HepG2 (cell line): Measurements from ENCODE around the gene SSU72. TPM values are rescaled to one million over a fixed set of nuclear protein-coding genes. Genes with fewer than 3 reads are reported as not detected.

Source experiments
- BRD4 ChIP-seq: sonication (generic); formaldehyde crosslinking; IDR thresholded peaks from 2 replicates; pipeline ENCODE4 v1.4.0; 2020; ENCODE audit warnings: missing genetic modification reagents
- GATAD1 ChIP-seq: IDR thresholded peaks from 2 replicates; pipeline ENCODE4 v1.6.1; 2016; ENCODE audit warnings: missing genetic modification reagents, missing compliant biosample characterization
- HMGA1 ChIP-seq: sonication (generic); formaldehyde crosslinking; conservative IDR thresholded peaks from 2 replicates; pipeline ENCODE4 v1.4.0; 2020; ENCODE audit warnings: missing genetic modification reagents
- MXD4 ChIP-seq: IDR thresholded peaks from 2 replicates; pipeline ENCODE4 v1.6.1; 2016; ENCODE audit warnings: mild to moderate bottlenecking, missing biosample characterization, missing genetic modification reagents
- REXO4 ChIP-seq: sonication (generic); formaldehyde crosslinking; IDR thresholded peaks from 2 replicates; pipeline ENCODE4 v1.8.0; 2022; ENCODE audit warnings: missing genetic modification reagents, mild to moderate bottlenecking, borderline replicate concordance
- SMAD3 ChIP-seq: sonication (generic); formaldehyde crosslinking; IDR thresholded peaks from 2 replicates; pipeline ENCODE4 v1.4.0; 2020; ENCODE audit warnings: missing genetic modification reagents
- SYNCRIP ChIP-seq: fragments of 200-400 bp; formaldehyde crosslinking; IDR thresholded peaks from 2 replicates; pipeline ENCODE4 v1.6.1; 2018; ENCODE audit warnings: mild to moderate bottlenecking, low read depth, low read length; ENCODE audit not compliant: insufficient read depth
- ZBTB3 ChIP-seq: sonication (generic); formaldehyde crosslinking; IDR thresholded peaks from 2 replicates; pipeline ENCODE4 v1.4.0; 2020; ENCODE audit warnings: low read depth, mild to moderate bottlenecking, moderate library complexity, missing genetic modification reagents, borderline replicate concordance
- ZBTB42 ChIP-seq: sonication (generic); formaldehyde crosslinking; IDR thresholded peaks from 2 replicates; pipeline ENCODE4 v1.5.0; 2020; ENCODE audit warnings: mild to moderate bottlenecking, missing genetic modification reagents
- ZFP41 ChIP-seq: sonication (generic); formaldehyde crosslinking; IDR thresholded peaks from 2 replicates; pipeline ENCODE4 v1.4.0; 2020; ENCODE audit warnings: mild to moderate bottlenecking, missing genetic modification reagents, borderline replicate concordance
- ZNF260 ChIP-seq: sonication (generic); formaldehyde crosslinking; IDR thresholded peaks from 2 replicates; pipeline ENCODE4 v1.4.0; 2020; ENCODE audit warnings: missing genetic modification reagents, low read depth, mild to moderate bottlenecking, borderline replicate concordance
- ZNF367 ChIP-seq: sonication (generic); formaldehyde crosslinking; IDR thresholded peaks from 2 replicates; pipeline ENCODE4 v1.4.0; 2020; ENCODE audit warnings: missing genetic modification reagents, borderline replicate concordance
- ZNF678 ChIP-seq: sonication (generic); formaldehyde crosslinking; IDR thresholded peaks from 2 replicates; pipeline ENCODE4 v1.4.0; 2020; ENCODE audit warnings: mild to moderate bottlenecking, missing genetic modification reagents
- ZNF839 ChIP-seq: sonication (generic); formaldehyde crosslinking; IDR thresholded peaks from 2 replicates; pipeline ENCODE4 v1.4.0; 2020; ENCODE audit warnings: missing genetic modification reagents, mild to moderate bottlenecking, borderline replicate concordance
- ZSCAN30 ChIP-seq: sonication (generic); formaldehyde crosslinking; IDR thresholded peaks from 2 replicates; pipeline ENCODE4 v1.5.0; 2020; ENCODE audit warnings: mild to moderate bottlenecking, missing genetic modification reagents
- polyA plus RNA-seq, 8 experiments: library from polyadenylated mRNA; depleted of rRNA in 3 of 8; stranded (reverse) in 7 of 8; unstranded in 1 of 8; fragments of >200 nt; fragmentation: Illumina TruSeq in 4 of 8; extraction: Trizol in 4 of 8; gene quantifications; 2 replicates each; pipeline versions ENCODE4 v1.2.1 to v1.2.3, GENCODE V29; 2011 to 2016; ENCODE audit warnings: low read depth in 4 of 8, missing spikeins in 1 of 8, mixed read lengths in 1 of 8; ENCODE audit not compliant: insufficient read depth in 1 of 8
- total RNA-seq, 5 experiments: library from RNA; depleted of rRNA; stranded (reverse); fragments of >200 nt; fragmentation: Illumina TruSeq; extraction: Trizol; gene quantifications; 2 replicates each; pipeline ENCODE4 v1.2.3, GENCODE V29; 2016; ENCODE audit warnings: low read depth in 1 of 5
- TF ChIP-seq, protein P1 (sequence below): sonication (generic); formaldehyde crosslinking; IDR thresholded peaks from 2 replicates; pipeline ENCODE4 v1.4.0; 2020; ENCODE audit warnings: missing genetic modification reagents, borderline replicate concordance
- TF ChIP-seq, protein P2 (sequence below): sonication (generic); formaldehyde crosslinking; IDR thresholded peaks from 2 replicates; pipeline ENCODE4 v1.5.1; 2020; ENCODE audit warnings: mild to moderate bottlenecking, missing genetic modification reagents, borderline replicate concordance
- TF ChIP-seq, protein P3 (sequence below): IDR thresholded peaks from 2 replicates; pipeline ENCODE4 v1.6.1; 2016; ENCODE audit warnings: missing genetic modification reagents, missing compliant biosample characterization

SSU72 gene
- total and polyA plus RNA-seq, 2 of the 13 experiments (the other 11 are each of a cell fraction or from before 2014, with no cell fraction given): 42.8 to 67.1 TPM

DNA sequence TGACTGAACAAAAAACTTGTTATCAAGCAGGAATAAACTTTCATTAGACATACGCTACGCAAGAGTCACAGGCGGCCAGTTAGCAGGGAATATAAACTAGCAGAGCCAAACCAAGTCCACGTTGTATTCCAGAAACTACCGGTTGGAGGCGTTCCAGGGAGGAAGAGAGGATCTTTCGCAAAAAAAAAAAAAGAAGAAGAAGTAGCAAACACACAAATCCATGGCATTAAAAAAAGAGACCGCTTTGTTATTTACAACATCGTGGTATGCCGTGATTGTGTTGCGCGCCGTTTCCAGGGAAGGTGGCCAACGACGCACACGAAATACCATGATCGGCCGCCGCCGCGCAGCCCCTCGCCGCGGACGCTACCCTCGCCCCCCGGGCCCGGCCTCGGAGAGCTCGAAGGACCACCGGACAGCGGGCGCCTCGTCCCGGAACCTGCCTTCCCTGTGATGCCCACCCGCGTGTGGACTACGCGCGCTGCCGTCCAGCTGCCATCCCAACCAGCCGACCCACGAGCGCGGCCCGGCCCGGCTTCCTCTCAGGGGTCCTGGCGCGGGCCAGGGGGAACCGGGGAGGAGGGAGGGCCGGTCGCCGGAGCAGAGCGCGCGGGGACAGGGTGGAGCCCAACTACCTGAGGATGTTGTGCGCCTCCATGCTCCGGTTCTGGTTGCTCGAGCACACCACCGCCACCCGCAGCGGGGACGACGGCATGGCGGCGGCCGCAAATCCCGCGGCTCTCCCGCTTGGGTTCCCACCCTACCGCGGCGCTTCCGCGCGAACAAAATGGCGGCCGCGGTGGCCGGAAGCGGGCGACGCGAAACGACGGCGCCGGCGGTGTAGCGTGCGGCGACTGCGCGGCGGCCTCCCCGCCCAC, 581 bp downstream of the SSU72 start (continued):
- TF ChIP-seq, protein P1, sequence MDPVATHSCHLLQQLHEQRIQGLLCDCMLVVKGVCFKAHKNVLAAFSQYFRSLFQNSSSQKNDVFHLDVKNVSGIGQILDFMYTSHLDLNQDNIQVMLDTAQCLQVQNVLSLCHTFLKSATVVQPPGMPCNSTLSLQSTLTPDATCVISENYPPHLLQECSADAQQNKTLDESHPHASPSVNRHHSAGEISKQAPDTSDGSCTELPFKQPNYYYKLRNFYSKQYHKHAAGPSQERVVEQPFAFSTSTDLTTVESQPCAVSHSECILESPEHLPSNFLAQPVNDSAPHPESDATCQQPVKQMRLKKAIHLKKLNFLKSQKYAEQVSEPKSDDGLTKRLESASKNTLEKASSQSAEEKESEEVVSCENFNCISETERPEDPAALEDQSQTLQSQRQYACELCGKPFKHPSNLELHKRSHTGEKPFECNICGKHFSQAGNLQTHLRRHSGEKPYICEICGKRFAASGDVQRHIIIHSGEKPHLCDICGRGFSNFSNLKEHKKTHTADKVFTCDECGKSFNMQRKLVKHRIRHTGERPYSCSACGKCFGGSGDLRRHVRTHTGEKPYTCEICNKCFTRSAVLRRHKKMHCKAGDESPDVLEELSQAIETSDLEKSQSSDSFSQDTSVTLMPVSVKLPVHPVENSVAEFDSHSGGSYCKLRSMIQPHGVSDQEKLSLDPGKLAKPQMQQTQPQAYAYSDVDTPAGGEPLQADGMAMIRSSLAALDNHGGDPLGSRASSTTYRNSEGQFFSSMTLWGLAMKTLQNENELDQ (CRISPR knock-in tag): no peak
- TF ChIP-seq BRD4 (CRISPR knock-in tag): no peak
- no peak; the same call in 1 of the 2 replicates for TF ChIP-seq ZFP41 (CRISPR knock-in tag)
- TF ChIP-seq SYNCRIP: no peak
- TF ChIP-seq ZSCAN30 (CRISPR knock-in tag): no peak
- peak; percentile 2 for TF ChIP-seq MXD4
- 0 out of 2 replicates have a peak, but pooled peaks have one; percentile 50 for TF ChIP-seq GATAD1 (CRISPR knock-in tag)
- TF ChIP-seq HMGA1: no peak
- TF ChIP-seq, protein P2, sequence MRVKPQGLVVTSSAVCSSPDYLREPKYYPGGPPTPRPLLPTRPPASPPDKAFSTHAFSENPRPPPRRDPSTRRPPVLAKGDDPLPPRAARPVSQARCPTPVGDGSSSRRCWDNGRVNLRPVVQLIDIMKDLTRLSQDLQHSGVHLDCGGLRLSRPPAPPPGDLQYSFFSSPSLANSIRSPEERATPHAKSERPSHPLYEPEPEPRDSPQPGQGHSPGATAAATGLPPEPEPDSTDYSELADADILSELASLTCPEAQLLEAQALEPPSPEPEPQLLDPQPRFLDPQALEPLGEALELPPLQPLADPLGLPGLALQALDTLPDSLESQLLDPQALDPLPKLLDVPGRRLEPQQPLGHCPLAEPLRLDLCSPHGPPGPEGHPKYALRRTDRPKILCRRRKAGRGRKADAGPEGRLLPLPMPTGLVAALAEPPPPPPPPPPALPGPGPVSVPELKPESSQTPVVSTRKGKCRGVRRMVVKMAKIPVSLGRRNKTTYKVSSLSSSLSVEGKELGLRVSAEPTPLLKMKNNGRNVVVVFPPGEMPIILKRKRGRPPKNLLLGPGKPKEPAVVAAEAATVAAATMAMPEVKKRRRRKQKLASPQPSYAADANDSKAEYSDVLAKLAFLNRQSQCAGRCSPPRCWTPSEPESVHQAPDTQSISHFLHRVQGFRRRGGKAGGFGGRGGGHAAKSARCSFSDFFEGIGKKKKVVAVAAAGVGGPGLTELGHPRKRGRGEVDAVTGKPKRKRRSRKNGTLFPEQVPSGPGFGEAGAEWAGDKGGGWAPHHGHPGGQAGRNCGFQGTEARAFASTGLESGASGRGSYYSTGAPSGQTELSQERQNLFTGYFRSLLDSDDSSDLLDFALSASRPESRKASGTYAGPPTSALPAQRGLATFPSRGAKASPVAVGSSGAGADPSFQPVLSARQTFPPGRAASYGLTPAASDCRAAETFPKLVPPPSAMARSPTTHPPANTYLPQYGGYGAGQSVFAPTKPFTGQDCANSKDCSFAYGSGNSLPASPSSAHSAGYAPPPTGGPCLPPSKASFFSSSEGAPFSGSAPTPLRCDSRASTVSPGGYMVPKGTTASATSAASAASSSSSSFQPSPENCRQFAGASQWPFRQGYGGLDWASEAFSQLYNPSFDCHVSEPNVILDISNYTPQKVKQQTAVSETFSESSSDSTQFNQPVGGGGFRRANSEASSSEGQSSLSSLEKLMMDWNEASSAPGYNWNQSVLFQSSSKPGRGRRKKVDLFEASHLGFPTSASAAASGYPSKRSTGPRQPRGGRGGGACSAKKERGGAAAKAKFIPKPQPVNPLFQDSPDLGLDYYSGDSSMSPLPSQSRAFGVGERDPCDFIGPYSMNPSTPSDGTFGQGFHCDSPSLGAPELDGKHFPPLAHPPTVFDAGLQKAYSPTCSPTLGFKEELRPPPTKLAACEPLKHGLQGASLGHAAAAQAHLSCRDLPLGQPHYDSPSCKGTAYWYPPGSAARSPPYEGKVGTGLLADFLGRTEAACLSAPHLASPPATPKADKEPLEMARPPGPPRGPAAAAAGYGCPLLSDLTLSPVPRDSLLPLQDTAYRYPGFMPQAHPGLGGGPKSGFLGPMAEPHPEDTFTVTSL: 0 out of 2 replicates have a peak, but pooled peaks have one; percentile 26
- TF ChIP-seq ZBTB3 (CRISPR knock-in tag): peak; percentile 49; the same call in 1 of the 2 replicates
- TF ChIP-seq ZBTB42 (CRISPR knock-in tag): no peak
- TF ChIP-seq REXO4 (CRISPR knock-in tag): 0 out of 2 replicates have a peak, but pooled peaks have one; percentile 37
- TF ChIP-seq SMAD3 (CRISPR knock-in tag): no peak
- TF ChIP-seq ZNF839 (CRISPR knock-in tag): no peak
- TF ChIP-seq, protein P3, sequence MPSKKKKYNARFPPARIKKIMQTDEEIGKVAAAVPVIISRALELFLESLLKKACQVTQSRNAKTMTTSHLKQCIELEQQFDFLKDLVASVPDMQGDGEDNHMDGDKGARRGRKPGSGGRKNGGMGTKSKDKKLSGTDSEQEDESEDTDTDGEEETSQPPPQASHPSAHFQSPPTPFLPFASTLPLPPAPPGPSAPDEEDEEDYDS (CRISPR knock-in tag): no peak
- no peak for TF ChIP-seq ZNF260 (CRISPR knock-in tag)
- TF ChIP-seq ZNF367 (CRISPR knock-in tag): no peak
- 0 out of 2 replicates have a peak, but pooled peaks have one; percentile 91 for TF ChIP-seq ZNF678
